Frontal cortex (tissue), 4 donors: ENCODE data around the gene WNT4. TPM values are rescaled to one million over a fixed set of nuclear protein-coding genes. Genes with fewer than 3 reads are reported as not detected.

ENCODE experiments used
- DNase-seq, 2 donors: peaks; one replicate each; pipeline ENCODE4 v3.0.0; 2012; ENCODE audit warnings: low spot score in 2 of 2
- FAIRE-seq: peaks from 2 replicates; lab custom pipeline; 2012; peaks lifted over from hg19 to GRCh38; lab: Jason Lieb, UNC
- total RNA-seq: library from RNA; depleted of rRNA; stranded (reverse); fragments of >200 nt; gene quantifications from one replicate; pipeline ENCODE4 v1.2.3, GENCODE V29; 2014
- donor health status: control.
- donor health status: control.
- donor health status: control.

Gene WNT4
- total RNA-seq, 1 donor from 2014 or later = 3.3 TPM

DNA sequence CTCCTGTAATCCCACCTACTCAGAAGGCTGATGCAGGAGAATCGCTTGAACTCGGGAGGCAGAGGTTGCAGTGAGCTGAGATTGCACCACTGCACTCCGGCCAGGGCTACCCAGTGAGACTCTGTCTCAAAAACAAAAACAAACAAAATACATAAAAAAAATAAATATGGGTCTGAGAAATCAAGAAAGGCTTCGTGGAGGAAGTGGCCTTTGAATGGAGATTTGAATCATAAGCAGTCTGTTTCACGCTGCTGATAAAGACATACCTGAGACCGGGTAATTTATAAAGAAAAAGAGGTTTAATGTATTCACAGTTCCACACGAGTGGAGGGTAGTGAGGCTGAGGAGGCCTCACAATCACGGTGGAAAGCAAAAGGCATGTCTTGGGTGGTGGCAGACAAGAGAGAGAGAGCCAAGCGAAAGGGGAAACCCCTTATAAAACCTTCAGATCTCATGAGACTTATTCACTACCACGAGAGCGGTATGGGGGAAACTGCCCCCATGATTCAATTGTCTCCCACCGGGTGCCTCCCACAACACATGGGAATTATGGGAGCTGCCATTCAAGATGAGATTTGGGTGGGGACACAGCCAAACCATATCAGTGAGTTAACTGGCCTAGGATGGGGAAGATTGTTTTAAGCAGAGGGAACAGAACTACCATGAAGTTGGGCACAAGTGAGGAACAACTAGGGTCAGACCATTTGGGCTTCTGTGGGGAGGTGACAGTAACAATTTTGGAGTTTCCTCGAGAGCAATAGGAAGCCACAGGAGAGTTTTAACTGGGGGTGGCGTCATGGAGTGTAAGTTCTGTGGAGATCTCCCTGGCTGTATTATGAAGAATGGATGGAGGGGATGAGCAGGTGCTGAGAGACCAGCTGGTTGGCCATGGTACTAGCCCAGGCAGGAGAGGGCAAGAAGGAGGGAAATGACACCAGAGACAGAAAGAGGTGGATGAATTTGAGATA, 22.2 kb upstream of the WNT4 start:
- FAIRE-seq = no peak
- no peak for DNase-seq

DNA sequence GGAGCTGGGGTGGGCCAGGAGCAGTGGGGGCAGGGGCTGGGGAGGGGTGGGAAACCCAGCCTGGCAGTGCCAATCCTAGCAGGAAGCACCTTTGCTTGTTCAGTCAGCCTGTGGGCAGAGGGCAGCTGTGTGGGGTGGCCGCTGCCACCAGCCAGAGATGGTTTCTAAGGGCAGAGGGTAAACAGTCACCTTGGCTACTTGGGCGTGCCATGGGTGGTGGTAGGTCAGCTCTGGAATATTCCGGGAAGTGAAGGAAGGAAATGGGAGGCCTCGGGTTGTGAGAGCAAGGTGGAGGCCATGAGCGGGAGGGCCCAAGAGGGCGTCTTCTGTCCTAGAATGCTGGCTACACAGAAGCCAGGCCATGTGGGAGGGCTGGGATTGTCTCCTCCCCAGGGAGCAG, 20.7 kb upstream of the WNT4 start:
- no peak for FAIRE-seq
- no peak for DNase-seq

DNA sequence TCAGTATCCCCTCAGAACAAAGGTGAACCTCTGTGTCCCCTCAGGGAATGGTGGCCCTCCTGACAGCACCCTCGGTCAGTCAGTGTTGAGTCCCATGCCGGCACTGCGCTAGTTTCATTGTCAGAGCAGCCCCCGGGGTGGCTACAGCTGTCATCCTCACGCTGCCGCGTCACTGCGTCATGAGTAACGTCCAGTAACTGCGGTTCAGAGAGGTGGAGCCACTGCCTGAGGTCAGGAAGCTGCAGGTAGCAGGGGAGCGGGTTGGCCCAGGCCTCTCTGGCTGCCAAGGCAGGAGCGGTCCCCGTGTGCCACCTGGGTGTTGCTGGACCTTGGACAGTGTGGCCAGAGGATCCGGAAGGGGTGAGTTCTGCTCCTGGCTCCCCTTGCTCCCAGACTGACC, 20.2 kb upstream of the WNT4 start:
- DNase-seq = no peak
- FAIRE-seq = no peak

DNA sequence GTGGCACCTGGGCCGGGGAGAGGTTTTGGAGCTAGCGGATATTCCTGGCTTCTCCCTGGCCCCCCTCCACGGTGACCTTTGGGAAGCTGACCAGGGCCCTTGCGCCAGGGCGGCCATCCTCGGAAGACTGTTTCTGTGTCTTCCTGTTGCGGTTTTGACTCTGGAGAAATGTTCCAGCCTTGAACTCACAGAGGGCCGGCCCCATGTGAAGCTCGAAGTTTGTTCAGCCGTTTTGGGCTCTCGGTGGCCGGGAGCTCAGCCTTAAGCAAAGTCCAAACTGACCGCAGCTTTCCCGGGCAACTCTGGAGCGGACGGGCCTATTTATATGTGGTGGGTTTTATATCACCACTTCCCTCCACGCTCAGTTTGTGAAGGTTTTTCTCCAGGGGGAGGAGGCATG, 17.0 kb upstream of the WNT4 start:
- DNase-seq (no peak), FAIRE-seq (no peak)

DNA sequence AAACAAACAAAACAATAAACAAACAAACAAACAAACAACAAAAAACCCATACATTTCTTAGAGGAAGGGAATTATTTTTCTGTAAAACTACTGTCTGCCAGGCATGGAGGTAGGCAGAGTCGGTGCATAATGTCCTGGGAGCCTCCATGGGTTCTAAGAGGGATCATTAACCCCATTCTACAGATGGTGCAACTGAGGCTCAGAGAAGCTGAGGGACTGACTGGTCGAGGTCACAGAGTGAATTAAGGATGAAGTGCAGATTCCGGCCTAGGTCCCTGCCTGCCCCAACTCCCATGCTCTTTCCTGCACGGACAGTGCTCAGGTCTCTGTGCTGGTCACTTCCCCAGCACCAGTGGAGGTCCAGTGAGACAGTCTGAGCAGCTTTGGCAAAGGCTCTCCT, 15.8 kb upstream of the WNT4 start:
- DNase-seq (no peak), FAIRE-seq (no peak)

DNA sequence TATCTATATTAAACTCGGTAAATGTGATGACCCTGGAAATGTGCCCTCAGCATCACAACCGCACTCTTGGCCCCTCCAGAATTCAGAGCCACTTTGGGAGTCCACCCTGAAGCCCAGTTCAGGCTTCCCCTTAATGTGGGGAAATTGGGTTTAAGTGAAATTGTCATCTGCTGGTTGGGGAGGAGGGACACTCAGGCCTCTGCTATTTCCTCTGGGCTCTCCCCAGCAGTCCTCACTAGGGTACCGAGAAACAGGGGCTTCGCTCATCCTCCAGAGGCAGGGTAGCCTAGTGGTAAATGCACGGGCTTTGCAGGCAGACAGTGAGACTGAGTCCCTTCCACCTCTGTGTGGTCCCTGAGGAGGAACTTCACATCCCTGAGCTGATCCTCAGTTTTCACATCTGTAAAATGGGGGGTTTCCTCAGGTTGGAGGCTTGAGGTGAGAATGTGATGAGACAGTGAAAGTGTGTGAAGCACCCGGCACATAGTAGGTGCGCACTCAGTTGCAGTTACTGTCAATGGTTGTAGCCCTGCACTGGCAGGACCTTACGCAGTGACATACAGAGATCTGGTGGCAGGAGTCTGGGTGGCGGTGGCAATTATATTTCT, 14.6 kb upstream of the WNT4 start:
- DNase-seq (no peak), FAIRE-seq (no peak)

DNA sequence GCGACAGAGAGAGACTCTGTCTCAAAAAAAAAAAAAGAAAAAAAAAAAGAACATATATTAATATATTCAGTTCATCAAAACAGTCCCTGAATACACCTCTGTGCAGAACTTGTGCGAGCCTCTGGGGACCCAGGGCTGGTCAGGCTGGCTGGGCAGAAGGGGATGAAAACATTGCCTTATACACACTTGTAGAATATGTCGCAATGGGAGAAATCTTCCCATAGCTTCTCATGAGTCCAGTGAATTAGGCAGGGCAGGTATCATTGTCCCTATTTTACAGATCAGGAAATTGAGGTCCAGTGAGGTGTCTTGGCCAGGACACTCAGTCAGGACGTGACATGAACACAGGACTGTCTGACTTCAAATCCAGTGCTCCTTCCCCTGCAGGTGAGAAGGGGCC, 12.6 kb upstream of the WNT4 start:
- FAIRE-seq = no peak

DNA sequence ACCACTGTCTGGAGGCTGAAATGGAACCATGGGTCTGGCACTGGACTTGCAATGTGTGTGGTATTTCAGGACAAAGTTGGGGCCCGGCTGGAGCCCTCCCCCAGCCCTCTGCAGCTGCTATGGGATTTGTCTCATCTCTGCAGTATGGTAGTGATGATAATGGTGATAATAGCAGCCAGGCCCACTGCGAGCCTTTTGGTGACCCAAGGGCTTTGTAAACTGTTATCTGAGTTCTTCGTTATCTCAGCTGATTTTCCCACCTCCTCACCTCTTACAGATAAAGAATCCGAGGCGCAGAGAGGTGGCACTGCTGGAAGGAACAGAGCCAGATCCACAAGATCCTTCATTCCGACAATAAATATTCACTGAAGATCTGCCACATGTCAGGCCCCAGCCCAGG, 11.7 kb upstream of the WNT4 start:
- FAIRE-seq = no peak
- no peak for DNase-seq

More for the DNA sequence above, 12.6 kb upstream of the WNT4 start:
- no peak for DNase-seq

DNA sequence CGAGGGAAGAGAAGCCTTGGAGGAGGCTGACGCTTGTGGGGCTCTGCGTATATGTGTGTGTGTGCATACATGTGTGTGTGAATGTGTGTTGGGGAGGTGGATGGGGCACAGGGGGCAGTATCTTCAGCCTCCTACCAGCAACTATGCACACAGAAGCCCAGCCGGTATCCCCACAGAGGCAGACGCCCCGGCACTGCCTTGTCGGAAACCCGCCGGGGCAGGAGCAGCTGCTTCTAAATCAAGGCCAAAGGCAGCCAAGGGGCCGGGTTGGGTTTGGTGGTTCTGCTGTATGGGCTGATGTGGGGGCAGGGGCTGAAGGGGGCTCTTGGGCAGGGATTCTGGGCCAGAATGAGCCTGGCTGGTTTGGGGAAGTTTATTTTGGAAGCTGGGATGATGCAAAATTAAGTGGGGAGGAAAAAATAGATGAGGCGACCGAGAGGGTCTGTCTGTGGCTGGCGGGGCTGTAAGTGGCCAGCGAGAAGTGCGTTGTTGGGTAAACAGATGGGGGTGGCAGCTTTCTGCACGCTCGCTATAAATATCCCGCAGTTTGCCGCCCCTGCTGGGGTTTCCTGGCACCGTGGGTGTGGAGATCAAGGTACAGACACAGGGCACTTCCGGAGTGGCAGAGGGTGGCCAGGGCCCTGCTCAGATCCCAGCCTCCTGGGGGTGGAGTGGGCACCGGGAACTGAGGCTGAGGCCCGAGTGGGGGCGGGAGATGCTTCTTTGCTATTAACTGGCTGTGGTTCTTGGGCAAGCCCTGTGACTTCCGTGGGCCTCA, 11.0 kb upstream of the WNT4 start:
- DNase-seq = no peak
- FAIRE-seq = no peak

DNA sequence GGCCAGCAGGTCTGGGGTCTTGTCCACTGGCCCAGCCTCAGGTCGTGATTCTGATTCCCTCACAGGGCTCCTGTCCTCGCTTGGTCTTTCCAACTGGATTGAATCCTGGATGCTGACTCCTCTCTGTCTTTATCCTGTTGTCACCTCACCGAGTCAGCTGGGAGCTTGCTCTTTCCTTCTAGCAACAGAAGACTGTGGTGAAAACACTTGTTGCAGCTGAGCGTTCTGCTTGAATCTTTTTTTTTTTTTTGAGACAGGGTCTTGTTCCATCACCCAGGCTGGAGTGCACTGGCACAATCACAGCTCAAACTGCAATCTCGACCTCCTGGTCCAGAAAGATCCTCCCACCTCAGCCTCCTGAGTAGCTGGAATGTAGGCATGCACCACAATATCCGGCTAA, 8.0 kb upstream of the WNT4 start:
- FAIRE-seq (no peak), DNase-seq (no peak)

DNA sequence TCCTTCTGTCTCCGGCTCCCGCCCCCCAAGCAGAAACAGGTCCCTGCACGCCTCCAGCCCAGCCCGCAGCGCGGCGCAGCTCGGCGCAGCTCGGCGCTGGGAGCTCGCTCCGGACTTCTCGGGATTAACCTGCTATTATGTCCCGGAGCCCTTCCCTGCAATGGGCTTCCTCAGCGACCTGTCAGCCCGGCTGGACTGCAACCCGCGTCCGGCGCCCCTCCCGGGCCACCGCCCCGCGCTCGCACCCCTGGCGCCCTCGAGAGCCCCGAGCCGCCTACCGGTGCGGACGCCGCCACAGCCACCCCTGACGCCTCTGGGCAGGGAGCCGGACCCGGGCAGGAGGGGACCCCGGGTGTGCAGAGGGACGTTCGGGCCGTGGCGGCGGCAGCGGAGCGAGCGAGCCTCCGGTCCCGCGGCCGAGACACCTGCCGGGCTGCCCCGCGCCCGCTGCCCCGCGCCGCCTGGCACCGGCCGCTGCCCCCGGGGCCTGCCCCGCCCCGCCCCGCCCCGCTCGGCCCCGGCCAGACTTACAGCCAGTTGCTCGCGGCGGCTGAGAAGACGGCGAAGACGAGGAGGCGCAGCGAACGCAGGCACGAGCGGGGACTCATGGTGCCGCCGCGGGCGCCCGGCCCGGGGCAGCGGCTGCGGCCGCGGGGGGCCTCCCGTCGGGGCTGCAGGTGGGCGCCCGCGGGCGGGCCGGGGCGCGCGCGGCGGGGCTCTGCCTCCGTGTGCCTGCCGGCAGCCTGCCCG, 407 bp downstream of the WNT4 start:
- DNase-seq (peak; percentile 51 to 58), FAIRE-seq (no peak)

DNA sequence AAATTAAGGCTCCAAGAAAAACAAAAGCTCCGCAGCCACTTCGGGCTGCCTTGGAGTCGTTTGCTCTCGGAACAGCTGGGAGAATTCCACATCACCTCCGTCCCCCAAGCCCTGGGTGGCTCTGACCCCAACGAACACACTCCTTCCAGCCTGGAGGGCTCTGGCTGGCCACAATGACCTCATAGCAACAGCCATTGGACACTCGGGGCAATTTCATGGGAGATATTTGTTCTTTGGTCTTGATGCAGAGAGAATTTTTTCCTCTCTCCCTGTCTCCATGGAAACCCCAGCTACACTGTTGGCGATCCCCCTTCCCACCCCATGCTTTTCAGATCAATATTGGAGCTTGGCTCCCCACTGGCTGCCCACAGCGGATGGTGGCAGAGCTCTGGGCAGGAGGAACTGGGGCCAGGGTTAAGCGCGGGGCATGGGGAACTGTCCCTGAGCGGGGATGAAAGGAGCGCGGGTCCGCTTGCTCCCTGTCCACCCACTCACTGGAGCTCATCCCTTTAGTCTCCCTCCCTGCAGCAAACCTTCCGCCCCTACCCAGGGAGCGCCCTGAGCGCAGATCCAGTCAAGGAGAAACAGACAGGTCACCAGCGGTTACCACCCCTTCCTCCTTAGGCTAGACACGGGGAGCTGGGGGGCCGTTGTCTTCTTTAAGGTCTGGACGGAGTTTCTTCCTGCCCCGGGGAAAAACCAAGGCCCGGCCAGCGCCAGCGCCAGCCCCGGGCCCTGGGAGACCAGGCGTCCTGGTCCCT, 1.2 kb downstream of the WNT4 start:
- FAIRE-seq (no peak), DNase-seq (peak in 1 of 2 donors; percentile 51)

DNA sequence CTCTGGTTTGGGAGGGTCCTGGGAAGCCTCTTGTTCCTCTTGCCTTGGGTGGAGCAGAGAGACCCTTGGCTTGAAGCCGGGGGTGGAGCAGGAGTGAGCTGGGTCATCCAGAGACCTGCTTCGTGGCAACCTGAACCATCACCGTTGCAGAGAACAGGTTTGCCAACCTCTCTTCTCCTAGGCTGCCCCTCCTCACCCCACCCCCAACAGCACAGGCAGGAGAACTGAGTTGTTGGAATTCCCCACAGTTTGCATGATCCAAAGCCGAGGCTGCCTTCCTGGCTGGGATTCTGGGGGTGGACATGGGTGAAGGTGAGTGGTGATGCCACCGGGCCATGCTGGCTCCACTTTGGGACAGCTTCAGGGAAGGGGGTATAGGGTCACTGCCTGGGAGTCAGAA, 2.2 kb downstream of the WNT4 start:
- no peak for FAIRE-seq
- no peak for DNase-seq

DNA sequence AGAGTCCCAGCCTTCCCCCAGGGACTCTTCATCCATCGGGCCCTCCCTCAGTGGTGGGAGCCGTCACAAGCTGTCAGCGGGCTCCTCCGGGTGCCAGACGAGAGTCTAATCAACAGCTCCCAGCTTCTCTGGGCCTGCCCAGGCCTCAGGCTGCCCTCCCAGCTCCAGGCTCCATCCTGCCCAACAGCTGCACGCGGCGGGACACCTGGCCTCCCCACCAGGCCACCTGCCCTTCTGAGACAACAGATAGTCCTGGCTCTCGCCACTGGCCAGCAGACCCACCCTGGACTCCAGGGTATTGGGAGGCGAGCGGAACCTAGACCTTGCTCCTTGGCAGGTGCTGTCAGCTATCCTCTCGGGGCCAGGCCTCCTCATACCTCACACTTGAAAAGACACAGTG, 3.1 kb downstream of the WNT4 start:
- FAIRE-seq = no peak
- DNase-seq = no peak

DNA sequence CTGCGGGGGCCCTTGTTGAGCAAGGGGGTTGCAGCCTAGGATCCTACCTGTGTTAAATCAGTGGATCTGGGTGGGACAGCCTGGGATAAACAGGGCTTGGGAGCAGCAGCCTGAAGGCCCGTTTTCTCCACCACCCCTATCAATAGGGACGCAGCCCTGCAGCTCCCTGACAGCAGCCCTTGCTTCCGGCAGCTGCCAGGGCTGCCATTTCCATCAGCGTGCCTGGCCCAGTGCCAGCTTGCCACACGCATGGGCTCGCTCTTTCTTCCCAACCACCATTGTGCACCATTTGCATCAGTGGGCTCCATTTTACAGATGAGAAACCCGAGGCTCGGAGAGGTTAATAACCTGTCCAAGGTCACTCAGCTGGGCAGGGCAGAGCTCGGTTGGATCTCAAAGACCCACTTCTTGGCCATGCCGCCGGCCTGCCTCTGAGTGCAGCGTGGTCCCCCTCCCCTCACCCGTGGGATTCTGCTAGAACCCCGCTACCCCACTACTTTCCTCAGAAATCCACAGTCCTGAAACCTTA, 3.8 kb downstream of the WNT4 start:
- no peak for FAIRE-seq
- DNase-seq = no peak

DNA sequence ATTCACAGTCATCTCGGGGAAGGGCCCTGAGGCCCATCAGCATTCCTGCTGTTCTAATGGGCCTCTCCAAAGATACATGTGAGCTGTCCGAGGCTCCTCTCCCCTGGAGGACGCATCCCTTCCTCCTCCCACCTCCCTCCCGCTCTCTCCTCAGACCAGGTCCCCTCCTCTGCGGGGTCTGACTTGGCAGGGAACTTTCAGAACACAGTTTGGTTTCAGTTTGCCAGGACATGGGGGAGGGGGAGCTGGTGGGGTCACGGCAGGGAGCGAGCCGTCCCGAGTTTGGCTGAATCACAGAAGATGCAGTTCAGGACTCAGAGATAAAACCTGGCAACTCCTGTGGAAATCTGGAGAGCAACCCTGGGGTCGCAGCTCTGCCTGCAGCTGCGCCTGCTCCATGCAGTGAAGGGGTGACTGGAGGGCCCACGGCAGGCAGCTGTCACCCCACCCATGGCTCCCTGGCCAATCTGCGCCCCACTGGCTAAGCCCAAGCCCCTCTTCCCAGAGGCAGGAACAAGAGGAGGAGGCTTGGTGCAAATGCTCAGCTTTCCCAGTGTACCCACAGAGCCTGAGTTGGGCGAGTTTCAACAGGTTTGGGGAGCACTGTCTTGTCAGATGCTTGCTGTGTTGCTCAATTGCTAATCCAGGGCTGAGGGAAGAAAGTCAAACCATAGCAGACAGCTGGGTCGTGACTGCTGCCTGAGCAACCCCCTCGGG, 5.7 kb downstream of the WNT4 start:
- DNase-seq (no peak), FAIRE-seq (no peak)

DNA sequence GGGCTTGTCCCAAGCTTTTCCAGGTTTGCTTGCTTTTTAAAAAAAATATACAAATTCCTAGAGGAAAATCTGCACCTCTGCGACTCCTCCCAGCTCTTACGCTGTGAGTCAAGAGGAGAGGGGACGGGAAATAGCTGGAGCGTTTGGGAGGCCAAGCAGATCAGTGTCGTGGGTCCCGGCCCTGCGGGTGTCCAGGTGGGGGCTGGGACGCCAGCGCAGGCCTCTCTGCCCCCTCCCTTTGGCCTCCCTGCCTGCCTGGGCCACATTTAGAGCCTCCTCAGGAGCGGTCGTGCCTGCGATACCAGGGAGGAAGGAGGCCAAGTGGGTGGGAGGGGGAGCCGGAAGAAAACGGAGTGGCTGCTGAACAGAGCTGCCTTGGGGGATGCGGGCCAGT, 9.0 kb downstream of the WNT4 start:
- no peak for FAIRE-seq
- no peak for DNase-seq

DNA sequence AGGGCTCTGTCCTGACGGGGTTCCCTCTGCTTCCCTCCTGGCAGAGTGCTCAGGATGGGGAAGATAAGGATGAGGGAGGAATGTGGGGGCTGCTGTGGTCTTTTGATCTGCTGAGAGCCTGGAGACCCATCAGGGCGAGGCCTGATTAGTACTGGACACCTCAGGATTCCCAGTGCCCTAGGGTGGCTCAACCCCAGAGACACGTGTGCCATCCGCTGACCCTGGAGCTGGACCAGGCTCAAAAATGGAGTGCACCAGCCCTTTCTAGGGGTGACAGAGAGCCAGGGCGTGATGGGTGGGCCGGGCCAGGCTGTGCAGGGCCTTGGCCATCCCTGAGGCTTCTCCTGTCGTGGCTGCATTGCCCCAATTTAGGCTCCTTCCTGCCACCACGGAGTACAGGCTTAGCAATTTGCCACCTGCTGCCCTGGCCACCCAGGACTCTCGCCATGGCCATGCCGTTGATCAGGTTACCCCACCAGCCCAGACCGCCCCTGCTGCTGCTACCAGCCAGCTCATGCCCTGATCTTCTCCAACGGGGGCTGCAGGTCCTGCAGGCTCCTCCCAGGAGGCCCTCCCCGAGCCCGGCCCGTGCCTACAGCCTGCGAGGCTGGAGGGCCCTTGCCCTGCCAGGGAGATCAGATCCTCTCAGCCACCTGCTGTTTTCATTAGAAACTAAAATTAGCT, 9.5 kb downstream of the WNT4 start:
- DNase-seq (no peak), FAIRE-seq (no peak)
